HG03342 (cell line): ENCODE results near the gene IMP3.
"Not testable (repeated sequence)": the region's sequence is repeated elsewhere in the genome, so short reads cannot be mapped to it uniquely, and the experiment has no call there.

Experiments
- ATAC-seq: cut with Tn5 transposase; IDR thresholded peaks from one replicate; pipeline ENCODE4 v1.9.1; 2021; ENCODE audit warnings: mild to moderate bottlenecking, moderate library complexity; ENCODE audit not compliant: unreplicated experiment

IMP3 gene

DNA sequence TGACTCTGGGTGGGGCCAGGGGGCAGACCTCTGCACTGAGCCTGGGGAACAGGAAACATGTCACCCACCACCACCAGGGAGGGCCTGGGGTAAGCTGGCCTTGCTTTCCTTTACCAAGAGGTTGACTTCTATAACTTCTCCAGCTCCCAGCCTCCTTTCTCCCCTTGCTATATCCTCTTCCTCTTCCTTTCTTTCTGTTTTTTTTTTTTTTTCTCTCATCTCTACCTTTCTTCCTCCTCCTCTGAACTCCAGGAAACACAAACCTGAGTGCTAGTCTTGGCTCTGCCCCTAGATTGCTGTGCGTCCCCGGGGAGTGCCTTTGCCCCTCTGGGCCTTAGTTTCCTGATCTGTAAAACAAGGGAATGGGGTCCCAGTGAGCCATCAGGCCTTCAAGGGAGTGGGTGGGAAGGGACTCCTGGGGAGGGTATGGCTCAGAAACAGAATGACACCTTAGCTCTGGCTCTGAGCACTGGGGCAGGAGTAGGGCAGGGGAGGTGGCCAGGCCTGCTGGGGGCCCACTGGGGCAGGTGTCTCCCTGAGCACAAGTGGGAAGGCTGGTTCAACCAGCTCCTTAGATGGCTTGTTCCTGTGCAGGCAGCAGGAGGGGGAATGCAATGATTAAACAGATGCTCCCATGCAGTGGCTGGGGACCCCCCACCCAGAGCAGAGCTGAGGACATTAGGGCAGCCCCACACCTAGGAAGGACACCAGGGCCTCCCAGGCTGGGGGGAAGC lies 12.0 kb upstream of the IMP3 start:
- no peak for ATAC-seq

DNA sequence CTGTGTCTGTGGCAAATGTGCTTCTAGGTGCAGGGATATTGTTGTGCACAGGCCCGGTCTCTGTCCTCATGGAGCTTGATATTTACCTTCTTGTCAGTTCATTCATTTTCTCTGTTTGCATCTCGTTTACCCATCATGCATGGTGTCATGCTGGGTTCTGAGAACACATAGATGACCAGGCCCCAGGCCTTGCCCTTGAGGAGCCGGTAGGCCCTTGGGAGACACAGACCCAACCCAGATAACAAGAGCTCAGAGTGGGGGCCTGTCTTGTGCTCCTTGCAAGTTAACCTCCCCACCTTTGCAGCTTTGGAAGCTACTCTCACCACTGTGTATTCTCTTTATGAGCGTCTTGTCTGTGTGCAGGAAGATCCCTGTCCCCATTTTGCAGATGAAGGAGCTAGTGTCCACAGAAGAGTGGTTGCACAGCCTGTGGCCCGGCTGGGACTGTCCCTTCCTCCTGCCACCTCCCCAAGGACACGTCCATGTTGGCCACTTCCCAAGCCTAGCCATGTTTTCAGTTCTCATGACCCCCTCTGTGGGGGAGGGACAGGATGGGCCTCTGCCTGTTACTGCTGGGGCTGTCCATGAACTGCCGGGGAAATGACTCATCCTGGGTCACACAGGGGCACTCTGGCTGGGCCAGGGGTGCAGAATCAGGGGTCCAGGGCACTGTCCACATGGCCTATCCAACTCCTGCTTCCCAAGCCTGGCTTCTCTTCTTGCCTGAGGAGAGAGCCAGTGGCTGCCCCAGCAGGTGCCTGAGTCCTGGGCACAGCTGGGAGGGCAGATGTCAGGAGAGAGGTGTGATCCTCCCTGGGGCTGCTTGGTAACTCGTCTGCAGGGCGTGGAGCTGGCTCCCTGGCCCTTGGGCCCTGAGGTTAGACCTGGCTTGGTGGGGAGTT lies 11.1 kb upstream of the IMP3 start:
- ATAC-seq: no peak

DNA sequence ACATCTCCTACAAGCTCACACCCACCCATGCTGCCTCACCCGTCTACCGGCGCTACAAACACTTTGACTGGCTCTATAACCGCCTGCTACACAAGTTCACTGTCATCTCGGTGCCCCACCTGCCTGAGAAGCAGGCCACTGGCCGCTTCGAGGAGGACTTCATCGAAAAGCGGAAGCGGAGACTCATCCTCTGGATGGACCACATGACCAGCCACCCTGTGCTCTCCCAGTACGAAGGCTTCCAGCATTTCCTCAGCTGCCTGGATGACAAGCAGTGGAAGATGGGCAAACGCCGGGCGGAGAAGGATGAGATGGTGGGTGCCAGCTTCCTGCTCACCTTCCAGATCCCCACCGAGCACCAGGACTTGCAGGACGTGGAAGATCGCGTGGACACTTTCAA lies 9.8 kb upstream of the IMP3 start:
- no peak for ATAC-seq

GRCh38 chr15:75649045-75649761 lies 9.2 kb upstream of the IMP3 start:
- ATAC-seq: no peak

DNA sequence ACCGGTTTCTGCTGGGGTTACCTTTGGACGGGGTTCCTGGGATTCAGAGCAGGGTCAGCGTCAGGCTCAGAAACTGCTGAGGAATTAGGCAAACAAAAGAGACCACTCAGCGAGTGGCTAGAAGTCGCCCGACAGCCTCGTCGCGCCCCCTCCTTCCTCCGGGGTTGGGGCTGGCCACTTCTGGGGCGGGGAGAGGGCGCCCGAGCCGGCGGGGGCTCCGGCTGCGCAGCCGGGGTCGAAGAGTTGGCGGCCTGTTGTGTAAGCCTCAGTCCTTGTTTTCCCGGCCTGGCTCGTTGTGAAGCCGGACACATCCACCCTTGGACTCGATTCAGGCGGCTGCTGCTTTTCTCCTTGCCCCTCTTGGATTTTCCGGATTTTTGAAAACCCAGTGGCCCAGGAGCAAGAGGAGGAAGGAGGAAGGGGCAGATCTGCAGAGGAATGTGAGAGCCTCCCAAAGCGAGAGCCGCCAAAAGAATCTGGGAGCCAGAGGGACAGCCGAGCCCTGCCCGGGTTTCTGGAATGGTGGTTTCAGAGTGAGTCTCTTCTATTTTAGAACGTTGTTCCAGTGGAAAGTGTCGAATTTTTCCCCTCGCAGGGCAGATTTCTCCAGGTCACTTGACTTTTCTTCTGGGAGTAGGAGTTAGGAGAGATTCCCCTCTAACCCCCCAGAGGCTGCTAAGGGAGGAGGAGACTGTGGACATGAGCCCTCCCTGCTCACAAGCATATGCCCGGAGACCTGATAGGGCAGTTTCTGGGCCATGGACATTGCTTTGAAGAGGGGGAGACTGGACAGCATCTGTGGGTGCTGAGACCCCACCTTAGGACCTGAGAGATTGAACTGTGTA lies 8.4 kb upstream of the IMP3 start:
- ATAC-seq: no peak

DNA sequence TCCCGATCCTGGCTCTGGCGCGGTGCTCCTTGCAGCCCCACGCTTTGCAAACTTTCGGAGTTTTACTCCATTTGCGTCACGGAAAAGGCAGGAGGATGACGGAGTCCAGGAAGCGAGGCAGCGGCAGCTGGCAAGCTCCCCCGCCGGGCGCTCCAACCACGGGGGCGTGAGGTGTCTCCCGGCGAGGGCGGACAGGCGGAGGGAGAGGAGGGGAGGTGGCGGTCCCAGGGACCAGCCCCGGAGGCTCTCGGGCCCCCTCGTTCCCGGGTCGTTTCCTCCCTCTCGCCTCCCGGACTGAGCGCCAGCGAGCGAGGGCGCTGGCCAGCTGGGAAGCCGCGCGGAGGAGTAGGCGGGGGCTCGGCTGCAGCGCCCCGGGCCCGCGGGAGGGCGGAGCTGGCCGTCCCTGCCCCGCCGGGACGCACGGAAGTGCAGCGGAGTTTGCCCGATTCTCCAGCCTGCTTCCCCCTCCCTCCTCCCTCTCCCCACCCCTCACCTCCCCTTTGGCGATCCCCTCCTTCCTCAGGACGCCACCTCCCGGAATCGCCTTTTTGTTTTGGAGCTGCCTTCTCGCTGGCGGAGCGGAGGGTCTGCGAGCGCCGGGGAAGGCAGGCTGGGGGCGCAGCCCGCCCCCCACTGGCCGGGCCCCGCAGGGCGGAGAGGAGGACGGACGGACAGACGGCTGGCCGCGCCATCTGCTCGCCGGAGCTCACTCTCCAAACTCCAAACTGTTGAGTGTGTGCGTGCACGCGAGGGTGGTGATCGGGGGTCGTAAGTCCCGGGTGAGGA lies 7.5 kb upstream of the IMP3 start, which contains the start of gene SNX33:
Gene SNX33, plus strand, starts transcription at position 543 of the 786 bp plus-strand sequence. CDS start 1,191 bp downstream, outside the sequence.
- ATAC-seq: no peak

DNA sequence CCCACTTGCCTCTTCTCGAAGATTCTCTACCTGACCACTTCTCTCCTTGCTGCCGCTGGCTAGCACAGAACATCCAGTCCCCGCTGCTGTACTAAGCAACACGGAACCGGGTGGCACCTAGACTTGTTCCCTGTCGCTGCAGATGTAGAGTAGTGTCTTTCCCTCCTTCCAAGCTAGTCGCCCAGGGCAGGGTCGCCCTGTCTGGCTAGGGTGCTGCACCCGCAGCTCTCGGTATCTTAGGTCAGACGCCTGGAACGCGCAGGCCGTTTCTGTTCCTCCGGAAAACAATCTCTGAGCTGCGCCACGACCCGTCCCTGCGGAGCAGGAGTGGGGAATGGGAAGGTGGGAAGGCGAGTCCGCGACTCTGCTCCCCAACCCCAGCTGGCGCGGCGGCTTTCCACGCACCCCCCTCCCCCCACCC lies 6.9 kb upstream of the IMP3 start:
- no peak for ATAC-seq

DNA sequence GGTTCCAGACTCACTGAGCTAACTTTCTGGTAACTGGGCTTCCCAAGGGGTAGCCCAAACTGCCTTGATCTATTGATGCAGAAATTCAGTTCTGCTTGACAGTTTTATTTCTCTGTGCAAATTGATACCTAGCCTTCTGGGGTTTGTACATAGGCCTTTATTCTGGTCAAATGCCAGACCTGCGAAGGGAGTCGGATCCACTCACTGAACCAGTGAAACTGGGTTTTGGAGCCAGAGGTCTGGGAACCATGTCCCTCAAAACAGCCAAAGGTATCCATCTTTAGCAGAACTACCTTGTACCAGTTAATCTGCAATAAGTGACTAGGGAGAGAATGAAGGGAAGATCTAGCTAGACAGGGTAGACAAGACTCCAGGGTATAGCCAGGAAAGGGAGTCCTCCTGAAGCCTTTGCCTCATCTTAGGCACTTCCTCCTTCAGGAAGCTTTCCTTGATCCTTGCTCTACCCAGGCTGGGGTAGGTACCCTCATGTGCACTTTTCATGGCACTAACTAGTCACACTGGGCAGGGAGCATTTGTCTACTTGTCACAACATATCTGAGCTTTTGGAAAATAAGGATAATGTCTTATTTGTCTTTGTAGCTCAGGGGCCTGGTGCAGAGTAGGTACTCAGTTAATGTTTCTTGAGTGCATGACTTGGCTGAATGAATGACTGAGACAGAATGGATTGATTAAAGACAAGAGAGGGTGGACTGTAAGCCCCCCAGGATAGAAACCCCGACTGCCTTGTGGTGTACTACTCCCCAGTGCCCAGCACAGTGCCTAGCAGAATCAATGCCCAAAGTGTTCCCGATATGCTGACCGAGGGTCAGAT lies 6.3 kb upstream of the IMP3 start:
- ATAC-seq: no peak

- ATAC-seq: no peak
Measured at GRCh38 chr15:75644376-75644775, 4.4 kb upstream of the IMP3 start.

GRCh38 chr15:75641603-75642002 lies 1.6 kb upstream of the IMP3 start:
- ATAC-seq: no peak

GRCh38 chr15:75641179-75641503 lies 1.1 kb upstream of the IMP3 start:
- no peak for ATAC-seq

DNA sequence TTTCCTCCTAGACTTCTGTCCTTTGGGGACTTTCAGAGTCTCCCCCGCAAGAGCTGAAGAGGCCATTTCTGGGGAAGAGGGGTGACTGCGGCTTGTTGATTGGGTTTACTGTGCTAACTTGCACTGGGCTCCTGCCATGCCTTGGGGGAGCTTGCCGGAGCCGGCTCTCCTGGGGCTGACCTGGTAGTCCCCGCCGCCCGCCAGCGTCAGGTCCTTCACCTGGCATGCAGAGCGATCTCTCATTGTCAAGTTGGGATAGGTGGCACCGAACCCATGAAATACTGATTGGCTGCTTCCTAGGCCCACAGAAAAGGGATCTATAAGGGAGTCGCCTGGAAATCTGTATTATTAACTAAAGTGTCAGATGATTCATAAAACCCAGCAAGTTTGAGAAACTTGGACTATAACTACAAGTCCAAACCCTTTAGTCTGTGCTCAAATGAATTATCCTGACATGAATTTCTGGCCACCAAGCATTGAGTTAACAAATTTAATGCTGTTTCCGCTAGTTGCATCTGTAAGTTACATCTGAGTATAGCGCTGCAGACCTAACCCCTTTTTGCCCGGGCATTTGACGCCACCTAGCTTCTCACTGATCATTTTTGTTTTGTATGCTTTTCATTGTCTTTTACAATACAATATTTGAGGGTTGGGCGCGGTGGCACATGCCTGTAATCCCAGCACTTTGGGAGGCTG lies 607 bp upstream of the IMP3 start:
- ATAC-seq: peak; percentile 26

- ATAC-seq: no peak
Measured at GRCh38 chr15:75639191-75639708, 774 bp downstream of the IMP3 start.

GRCh38 chr15:75637245-75638009 lies 2.6 kb downstream of the IMP3 start:
- no peak for ATAC-seq

DNA sequence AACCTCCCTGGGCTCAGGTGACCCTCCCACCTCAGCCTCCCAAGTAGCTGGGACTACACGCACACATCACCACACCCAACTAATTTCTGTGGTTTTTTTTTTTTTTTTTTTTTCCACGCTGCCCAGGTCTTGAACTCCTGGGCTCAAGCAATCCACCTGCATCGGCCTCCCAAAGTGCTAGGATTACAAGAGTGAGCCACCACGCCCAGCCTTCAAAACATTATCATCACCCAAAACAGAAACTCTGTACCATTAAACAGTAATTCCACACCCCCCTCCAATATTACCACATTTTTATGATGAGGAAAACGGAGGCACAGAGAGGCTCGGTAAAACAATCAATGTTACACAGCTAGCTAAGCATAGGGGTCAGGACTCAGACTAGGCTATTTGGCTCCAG lies 4.0 kb downstream of the IMP3 start:
- no peak for ATAC-seq

DNA sequence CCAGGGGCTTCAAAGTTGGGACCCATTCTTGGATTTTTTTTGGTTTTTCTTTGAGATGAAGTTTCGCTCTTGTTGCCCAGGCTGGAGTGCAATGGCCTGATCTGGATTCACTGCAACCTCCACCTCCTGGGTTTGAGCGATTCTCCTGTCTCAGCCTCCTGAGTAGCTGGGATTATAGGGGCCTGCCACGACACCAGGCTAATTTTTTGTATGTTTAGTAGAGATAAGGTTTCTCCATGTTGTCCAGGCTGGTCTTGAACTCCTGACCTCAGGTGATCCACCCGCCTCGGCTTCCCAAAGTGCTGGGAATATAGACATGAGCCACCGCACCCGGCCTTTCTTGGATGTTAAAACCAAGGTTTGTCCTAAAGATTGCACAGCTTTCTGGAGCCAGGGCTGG lies 6.1 kb downstream of the IMP3 start:
- not testable (repeated sequence) for ATAC-seq

DNA sequence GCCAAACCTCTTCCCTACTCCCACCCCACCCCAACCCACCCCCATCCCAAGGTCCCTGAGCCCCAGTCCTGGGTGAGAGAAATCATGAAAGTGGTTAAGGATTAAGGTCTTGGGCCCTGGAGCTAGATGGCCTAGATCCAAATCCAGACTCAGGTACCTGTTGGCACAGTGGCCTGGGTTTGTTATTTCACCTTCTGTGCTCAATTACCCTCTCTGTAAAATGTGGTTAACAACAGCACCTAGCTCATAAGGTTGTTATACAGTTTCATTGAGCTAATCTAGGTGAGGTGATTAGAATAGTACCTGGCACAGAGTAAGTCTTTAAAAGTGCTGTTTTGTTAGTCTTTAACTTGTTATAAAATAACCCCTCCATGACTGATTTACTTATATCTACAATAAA lies 8.1 kb downstream of the IMP3 start:
- no peak for ATAC-seq
